ENCODE data around the gene GZMM.

Gene GZMM

GRCh38 chr19:539429-540030 lies 4.3 kb upstream of the GZMM start:
- peaks cover 6 to 61% of the 10 kb centered on the region in 2 experiments; a peak in 2 of 3 replicates for H3K36me3 ChIP-seq (ENCODE audit: control insufficient read depth in 2 of 2, insufficient read depth in 1 of 2, low read length in 2 of 2)
- TF ChIP-seq ZNF843 (tag by site-specific recombination; IDR thresholded peaks at IDR 0.05): no peak
- TF ChIP-seq, protein P1, sequence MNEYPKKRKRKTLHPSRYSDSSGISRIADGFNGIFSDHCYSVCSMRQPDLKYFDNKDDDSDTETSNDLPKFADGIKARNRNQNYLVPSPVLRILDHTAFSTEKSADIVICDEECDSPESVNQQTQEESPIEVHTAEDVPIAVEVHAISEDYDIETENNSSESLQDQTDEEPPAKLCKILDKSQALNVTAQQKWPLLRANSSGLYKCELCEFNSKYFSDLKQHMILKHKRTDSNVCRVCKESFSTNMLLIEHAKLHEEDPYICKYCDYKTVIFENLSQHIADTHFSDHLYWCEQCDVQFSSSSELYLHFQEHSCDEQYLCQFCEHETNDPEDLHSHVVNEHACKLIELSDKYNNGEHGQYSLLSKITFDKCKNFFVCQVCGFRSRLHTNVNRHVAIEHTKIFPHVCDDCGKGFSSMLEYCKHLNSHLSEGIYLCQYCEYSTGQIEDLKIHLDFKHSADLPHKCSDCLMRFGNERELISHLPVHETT (tag by site-specific recombination; IDR thresholded peaks at IDR 0.05): no peak
- no peak overlapping the region for H3K4me3 ChIP-seq (ENCODE audit: low read depth, low read length)
- ChIA-PET CTCF (interaction anchor here (1.3 kb wide), 1 partner anchor 28 kb away, joined by 3 read pairs; no protein-coding TSS in a partner anchor), POLR2A (no interaction called here)
- no peaks in the 10 kb centered on the region for H3K4me1 ChIP-seq (ENCODE audit: control insufficient read depth, insufficient read depth, low read length)
- no peak overlapping the region for H3K27ac ChIP-seq (ENCODE audit: extremely low read depth, low read depth, low read length)
- no peaks in the 10 kb centered on the region for H3K9me3 ChIP-seq (ENCODE audit: control insufficient read depth, insufficient read depth, low read depth, low read length)

GRCh38 chr19:540867-541637 lies 2.8 kb upstream of the GZMM start:
- CTCF ChIA-PET: interaction anchor here (0.8 kb wide), 1 partner anchor 193 kb away, joined by 4 read pairs; no protein-coding TSS in a partner anchor
- peaks cover 6 to 47% of the 10 kb centered on the region in 2 experiments; a peak in 2 of 3 replicates for H3K36me3 ChIP-seq (ENCODE audit: control insufficient read depth in 2 of 2, insufficient read depth in 1 of 2, low read length in 2 of 2)

DNA sequence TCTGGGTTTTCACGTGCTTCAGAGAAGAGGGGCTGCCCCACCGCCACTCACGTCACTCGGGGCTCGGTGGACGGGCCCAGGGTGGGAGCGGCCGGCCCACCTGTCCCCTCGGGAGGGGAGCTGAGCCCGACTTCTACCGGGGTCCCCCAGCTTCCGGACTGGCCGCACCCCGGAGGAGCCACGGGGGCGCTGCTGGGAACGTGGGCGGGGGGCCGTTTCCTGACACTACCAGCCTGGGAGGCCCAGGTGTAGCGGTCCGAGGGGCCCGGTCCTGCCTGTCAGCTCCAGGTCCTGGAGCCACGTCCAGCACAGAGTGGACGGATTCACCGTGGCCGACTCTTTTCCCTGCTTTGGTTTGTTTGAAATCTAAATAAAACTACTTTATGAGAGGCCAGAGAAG lies 2.2 kb upstream of the GZMM start:
- CTCF ChIA-PET: interaction anchor here (0.6 to 1.3 kb wide), 3 partner anchors 9 to 193 kb away, joined by 4 to 5 read pairs (median 5); no protein-coding TSS in a partner anchor
- Histone ChIP-seq H3K4me1 (ENCODE audit: control insufficient read depth, insufficient read depth, low read length) (no peaks in the 10 kb centered on the region), H3K4me3 (ENCODE audit: low read depth, low read length) (no peak overlapping the region), H3K27ac (ENCODE audit: extremely low read depth, low read depth, low read length) (no peak overlapping the region), H3K9me3 (ENCODE audit: control insufficient read depth, insufficient read depth, low read depth, low read length) (no peaks in the 10 kb centered on the region), H3K36me3 (ENCODE audit: control insufficient read depth in 2 of 2, insufficient read depth in 1 of 2, low read length in 2 of 2) (peaks cover 6 to 41% of the 10 kb centered on the region in 2 experiments; a peak in 2 of 3 replicates)
- POLR2A ChIA-PET: no interaction called here
- TF ChIP-seq SP7 (tag by site-specific recombination; IDR thresholded peaks at IDR 0.05): no peak

More at GRCh38 chr19:540867-541637, 2.8 kb upstream of the GZMM start:
- H3K27ac ChIP-seq (ENCODE audit: extremely low read depth, low read depth, low read length): no peak overlapping the region
- H3K4me3 ChIP-seq (ENCODE audit: low read depth, low read length): no peak overlapping the region
- TF ChIP-seq ZNF280C (tag by site-specific recombination; IDR thresholded peaks at IDR 0.05): no peak
- no peak for TF ChIP-seq ZNF544 (tag by site-specific recombination; IDR thresholded peaks at IDR 0.05)
- no peak for TF ChIP-seq ZSCAN30 (tag by site-specific recombination; IDR thresholded peaks at IDR 0.05)
- TF ChIP-seq KLF1 (tag by site-specific recombination; IDR thresholded peaks at IDR 0.05): peak; percentile 93
- H3K9me3 ChIP-seq (ENCODE audit: control insufficient read depth, insufficient read depth, low read depth, low read length): no peaks in the 10 kb centered on the region
- H3K4me1 ChIP-seq (ENCODE audit: control insufficient read depth, insufficient read depth, low read length): no peaks in the 10 kb centered on the region
- POLR2A ChIA-PET: interaction anchor here (0.6 kb wide), 1 partner anchor 15 kb away, joined by 3 read pairs; no protein-coding TSS in a partner anchor

- H3K27ac ChIP-seq (ENCODE audit: extremely low read depth, low read depth, low read length): no peak overlapping the region
- peaks cover 6 to 35% of the 10 kb centered on the region in 2 experiments; a peak in 2 of 3 replicates for H3K36me3 ChIP-seq (ENCODE audit: control insufficient read depth in 2 of 2, insufficient read depth in 1 of 2, low read length in 2 of 2)
- CTCF ChIA-PET: interaction anchor here (0.6 to 1.3 kb wide), 3 partner anchors 9 to 192 kb away, joined by 4 to 5 read pairs (median 5); no protein-coding TSS in a partner anchor
- POLR2A ChIA-PET: interaction anchor here (1.1 kb wide), 1 partner anchor 10 kb away, joined by 7 read pairs; the partner anchor contains the start of gene CDC34
- no peak for TF ChIP-seq ZNF214 (tag by site-specific recombination; IDR thresholded peaks at IDR 0.05; ENCODE audit: borderline replicate concordance)
- TF ChIP-seq ZNF37A (tag by site-specific recombination; IDR thresholded peaks at IDR 0.05): no peak
- no peak for TF ChIP-seq ZNF24 (tag by site-specific recombination; IDR thresholded peaks at IDR 0.05)
- H3K4me3 ChIP-seq (ENCODE audit: low read depth, low read length): no peak overlapping the region
- no peaks in the 10 kb centered on the region for H3K9me3 ChIP-seq (ENCODE audit: control insufficient read depth, insufficient read depth, low read depth, low read length)
- no peaks in the 10 kb centered on the region for H3K4me1 ChIP-seq (ENCODE audit: control insufficient read depth, insufficient read depth, low read length)
These were observed 1.5 kb upstream of the GZMM start for GRCh38 chr19:542173-542866.
